Measurements from ENCODE around the gene TIGD4. TPM values are rescaled to one million over a fixed set of nuclear protein-coding genes. Genes with fewer than 3 reads are reported as not detected.

The TIGD4 gene
- total RNA-seq, 1 donor from 2014 or later = 0.83 TPM

DNA sequence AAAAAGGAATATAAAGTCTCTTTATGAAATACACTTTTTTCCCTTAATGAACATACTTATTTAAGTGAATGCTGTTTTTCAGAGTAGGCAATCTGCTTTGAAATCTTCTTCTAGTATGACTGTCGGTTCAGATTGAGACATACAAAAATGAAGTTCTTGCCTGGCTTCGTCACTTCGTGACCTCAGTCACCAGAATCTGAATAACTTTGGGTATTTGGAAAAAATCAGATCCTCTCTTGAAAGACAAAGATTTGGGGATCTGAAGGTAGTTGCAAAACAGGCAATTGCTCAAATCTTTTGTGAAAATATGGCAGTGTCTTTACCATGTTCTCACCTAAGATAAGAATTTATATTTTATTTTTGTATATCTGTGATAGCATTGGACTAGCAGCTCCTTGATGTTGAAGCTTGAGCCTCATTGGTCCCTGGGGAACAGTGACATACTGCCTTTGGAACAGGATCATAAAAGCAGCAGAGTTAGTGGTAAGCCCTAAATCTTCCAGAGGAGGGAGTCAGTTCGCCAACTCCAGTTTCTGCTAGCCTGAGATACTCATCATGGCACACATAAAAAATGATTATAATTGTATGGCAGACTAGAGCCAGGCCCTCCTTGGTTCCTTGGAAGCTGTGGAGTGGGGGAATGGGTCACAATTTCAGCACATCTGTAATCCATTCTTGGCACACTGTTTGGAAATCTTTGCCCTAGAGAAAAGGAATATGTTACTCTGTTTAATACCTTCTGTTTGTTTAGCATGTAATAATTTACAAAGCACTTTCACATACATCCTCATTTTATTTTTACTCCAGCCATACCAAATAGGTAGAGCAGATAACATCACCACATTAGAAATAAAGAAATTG is 5.2 kb upstream of the TIGD4 start:
- H3K9me3 Mint-ChIP-seq (ENCODE audit: unreplicated experiment) = peaks cover 2% of the 10 kb centered on the region
- no peak overlapping the region for H3K4me3 Mint-ChIP-seq (ENCODE audit: unreplicated experiment)
- H3K27me3 Mint-ChIP-seq (ENCODE audit: unreplicated experiment) = peaks cover 6% of the 10 kb centered on the region
- DNase-seq = no peak
- no peaks in the 10 kb centered on the region for H3K36me3 Mint-ChIP-seq (ENCODE audit: unreplicated experiment)
- no peak overlapping the region for H3K27ac Mint-ChIP-seq (ENCODE audit: unreplicated experiment)
- H3K4me1 Mint-ChIP-seq (ENCODE audit: low read depth, unreplicated experiment) = peaks cover 18% of the 10 kb centered on the region
- TF ChIP-seq, protein P1, sequence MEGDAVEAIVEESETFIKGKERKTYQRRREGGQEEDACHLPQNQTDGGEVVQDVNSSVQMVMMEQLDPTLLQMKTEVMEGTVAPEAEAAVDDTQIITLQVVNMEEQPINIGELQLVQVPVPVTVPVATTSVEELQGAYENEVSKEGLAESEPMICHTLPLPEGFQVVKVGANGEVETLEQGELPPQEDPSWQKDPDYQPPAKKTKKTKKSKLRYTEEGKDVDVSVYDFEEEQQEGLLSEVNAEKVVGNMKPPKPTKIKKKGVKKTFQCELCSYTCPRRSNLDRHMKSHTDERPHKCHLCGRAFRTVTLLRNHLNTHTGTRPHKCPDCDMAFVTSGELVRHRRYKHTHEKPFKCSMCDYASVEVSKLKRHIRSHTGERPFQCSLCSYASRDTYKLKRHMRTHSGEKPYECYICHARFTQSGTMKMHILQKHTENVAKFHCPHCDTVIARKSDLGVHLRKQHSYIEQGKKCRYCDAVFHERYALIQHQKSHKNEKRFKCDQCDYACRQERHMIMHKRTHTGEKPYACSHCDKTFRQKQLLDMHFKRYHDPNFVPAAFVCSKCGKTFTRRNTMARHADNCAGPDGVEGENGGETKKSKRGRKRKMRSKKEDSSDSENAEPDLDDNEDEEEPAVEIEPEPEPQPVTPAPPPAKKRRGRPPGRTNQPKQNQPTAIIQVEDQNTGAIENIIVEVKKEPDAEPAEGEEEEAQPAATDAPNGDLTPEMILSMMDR (IDR thresholded peaks at IDR 0.05; ENCODE audit: partially characterized antibody, unreplicated experiment) = no peak

DNA sequence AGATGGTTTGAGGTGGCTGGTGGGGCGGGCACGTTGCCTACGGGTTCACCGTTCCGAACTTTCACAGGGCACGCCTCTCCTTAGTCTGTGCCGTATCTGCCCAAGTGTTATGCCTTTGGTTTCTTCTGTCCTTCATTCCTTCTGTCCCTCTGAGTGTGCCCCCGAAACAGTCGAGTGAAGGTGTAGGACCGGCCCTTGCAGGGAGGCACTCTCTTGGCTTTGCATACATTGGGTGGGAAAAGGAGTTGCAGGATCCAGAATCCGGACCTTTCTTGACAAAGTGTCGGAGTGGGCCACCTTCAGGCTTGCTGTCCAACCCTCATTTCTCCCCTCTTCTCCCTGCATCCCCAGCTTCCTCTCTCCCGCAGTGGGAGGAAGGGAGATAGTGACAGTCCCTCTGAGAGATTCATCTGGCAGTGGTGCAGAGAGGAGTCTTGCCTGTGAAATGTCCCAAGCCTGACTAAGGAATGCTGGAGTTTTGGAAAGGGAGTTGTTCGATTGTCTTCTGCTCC is 793 bp upstream of the TIGD4 start:
- Mint-ChIP-seq H3K27me3 (ENCODE audit: unreplicated experiment) (peaks cover 6% of the 10 kb centered on the region), H3K4me1 (ENCODE audit: low read depth, unreplicated experiment) (peaks cover 23% of the 10 kb centered on the region), H3K9me3 (ENCODE audit: unreplicated experiment) (peaks cover 7% of the 10 kb centered on the region), H3K4me3 (ENCODE audit: unreplicated experiment) (peak overlapping the region; percentile 99), H3K36me3 (ENCODE audit: unreplicated experiment) (no peaks in the 10 kb centered on the region), H3K27ac (ENCODE audit: unreplicated experiment) (peak overlapping the region; percentile 92)
- peak; percentile 22 for DNase-seq
- TF ChIP-seq, protein P1 (IDR thresholded peaks at IDR 0.05; ENCODE audit: partially characterized antibody, unreplicated experiment) = no peak

DNA sequence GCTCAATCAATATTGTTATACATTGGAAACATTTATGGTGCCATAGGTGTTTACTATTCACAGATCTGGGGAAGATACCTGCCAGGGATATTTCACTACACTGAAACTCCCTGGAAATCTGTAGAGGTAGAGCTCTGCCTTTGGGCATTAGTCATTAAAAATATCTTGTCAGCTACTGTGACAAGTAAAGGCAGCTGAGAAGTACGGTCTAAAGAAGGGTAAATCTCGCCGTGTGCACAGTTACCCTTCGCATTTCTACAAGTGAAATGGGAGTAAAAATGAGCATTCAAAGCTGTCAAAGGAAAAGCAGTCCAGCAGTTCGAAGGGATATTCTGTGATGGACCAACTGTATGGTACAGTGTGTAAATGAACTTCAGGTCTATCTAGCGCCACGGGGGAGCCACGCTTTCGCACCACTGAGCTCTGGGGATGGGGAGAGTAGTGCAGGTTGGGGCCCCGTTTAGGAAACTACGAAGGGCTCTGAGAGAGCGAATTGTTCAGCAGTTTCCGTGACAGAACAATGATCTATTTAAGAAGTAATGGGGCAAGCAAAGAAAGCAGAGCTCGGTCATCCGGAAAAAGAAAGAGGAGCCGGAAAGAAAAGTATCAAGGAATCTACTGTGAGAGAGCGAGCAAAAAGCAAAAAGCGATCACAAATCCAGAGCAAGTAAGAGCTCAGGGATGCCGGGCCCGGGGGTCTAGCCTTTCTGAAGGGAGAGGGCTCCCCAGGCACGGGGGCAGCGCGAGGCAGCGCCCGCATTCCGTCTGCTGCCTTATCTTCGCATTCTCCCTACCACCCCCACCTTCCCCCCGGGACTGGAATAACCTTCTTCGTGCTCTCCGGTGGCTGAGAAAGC is 646 bp downstream of the TIGD4 start:
- peak overlapping the region; percentile 92 for H3K27ac Mint-ChIP-seq (ENCODE audit: unreplicated experiment)
- H3K36me3 Mint-ChIP-seq (ENCODE audit: unreplicated experiment) = no peaks in the 10 kb centered on the region
- peaks cover 18% of the 10 kb centered on the region for H3K4me1 Mint-ChIP-seq (ENCODE audit: low read depth, unreplicated experiment)
- peaks cover 6% of the 10 kb centered on the region for H3K27me3 Mint-ChIP-seq (ENCODE audit: unreplicated experiment)
- DNase-seq = peak; percentile 36
- TF ChIP-seq, protein P1 (IDR thresholded peaks at IDR 0.05; ENCODE audit: partially characterized antibody, unreplicated experiment) = no peak
- H3K9me3 Mint-ChIP-seq (ENCODE audit: unreplicated experiment) = peaks cover 7% of the 10 kb centered on the region
- H3K4me3 Mint-ChIP-seq (ENCODE audit: unreplicated experiment) = peak overlapping the region; percentile 99

DNA sequence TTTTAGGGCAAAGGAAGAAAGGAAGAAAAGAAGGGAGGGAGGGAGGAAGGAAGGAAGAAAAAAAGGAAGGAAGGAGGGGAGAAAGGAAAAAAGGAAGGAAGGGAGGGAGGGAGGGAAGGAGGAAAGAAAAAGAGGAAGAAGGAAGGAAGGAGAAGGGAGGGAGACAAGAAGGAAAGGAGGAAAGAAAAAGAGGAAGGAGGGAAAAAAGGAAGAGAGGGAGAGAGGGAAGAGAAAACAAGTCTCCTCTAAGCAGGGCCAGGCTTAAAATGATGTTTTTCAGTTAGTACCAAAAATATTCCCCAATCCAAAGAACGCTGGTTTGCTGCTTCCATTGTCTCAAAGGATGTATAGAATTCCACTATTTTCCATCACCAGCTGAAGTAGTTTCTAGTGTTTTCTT is 2.0 kb downstream of the TIGD4 start:
- Mint-ChIP-seq H3K4me3 (ENCODE audit: unreplicated experiment) (no peak overlapping the region), H3K36me3 (ENCODE audit: unreplicated experiment) (no peaks in the 10 kb centered on the region), H3K4me1 (ENCODE audit: low read depth, unreplicated experiment) (peaks cover 14% of the 10 kb centered on the region), H3K9me3 (ENCODE audit: unreplicated experiment) (peaks cover 7% of the 10 kb centered on the region), H3K27ac (ENCODE audit: unreplicated experiment) (no peak overlapping the region), H3K27me3 (ENCODE audit: unreplicated experiment) (peaks cover 6% of the 10 kb centered on the region)
- TF ChIP-seq, protein P1 (IDR thresholded peaks at IDR 0.05; ENCODE audit: partially characterized antibody, unreplicated experiment) = no peak
- DNase-seq = no peak

Measured in glutamatergic neuron (in vitro differentiated cells).